ENCODE results near the gene ASTN1.

The ASTN1 gene

DNA sequence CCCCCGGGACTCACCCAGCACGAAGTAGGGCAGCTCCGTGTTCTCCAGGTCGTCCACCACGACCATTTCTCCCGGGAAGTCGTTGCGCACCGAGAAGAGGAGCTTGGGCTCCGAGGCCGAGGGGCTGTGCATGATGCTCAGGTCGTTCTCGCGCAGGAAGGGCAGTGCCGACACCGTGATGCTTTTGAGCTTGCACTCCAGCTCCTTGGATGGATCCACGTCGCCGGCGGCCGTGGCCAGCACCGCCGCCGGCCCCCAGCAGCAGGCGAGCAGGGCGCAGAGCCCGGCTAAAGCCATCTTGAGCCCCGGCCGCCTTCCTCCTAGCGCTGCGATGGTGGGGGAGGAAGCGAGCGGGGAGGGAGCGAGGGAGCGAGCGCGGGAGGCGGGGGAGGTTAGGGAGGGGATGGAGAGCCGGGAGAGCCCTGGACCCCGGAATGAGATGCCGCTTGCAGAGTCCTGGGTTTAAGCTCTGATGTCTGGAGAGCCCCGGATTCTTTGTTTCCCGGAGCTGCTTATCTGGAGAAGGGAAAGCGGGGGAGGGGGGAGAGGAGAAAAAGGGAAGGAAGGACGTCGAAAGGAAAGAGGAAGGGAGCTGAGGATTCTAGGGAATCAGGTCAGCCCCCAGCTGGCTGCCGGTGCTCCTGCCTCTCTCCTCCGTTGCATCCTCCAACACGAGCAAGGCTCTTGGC, at the start of gene ASTN1:
ASTN1 (minus strand) TSS at position 333 of the 689 bp plus-strand sequence; CDS start at position 297, 36 bp downstream.
- peak within 1 kb of the TSS in 4 of 5 donors; percentile 20 to 50 (median 49) for H3K4me3 ChIP-seq (ENCODE audit: low read depth in 1 of 5, low read length in 5 of 5)
- no peaks in the 10 kb centered on the region for H3K9me3 ChIP-seq (ENCODE audit: control insufficient read depth in 5 of 5, low read length in 5 of 5)
- H3K27ac ChIP-seq (ENCODE audit: low read depth, low read length): no peak within 1 kb of the TSS
- no peaks in the 10 kb centered on the region for H3K36me3 ChIP-seq (ENCODE audit: control insufficient read depth in 5 of 5, insufficient read depth in 5 of 5, low read length in 5 of 5)
- H3K9ac ChIP-seq (ENCODE audit: low read length in 5 of 5): no peak within 1 kb of the TSS
- peaks cover 0 to 11% (median 6%) of the 10 kb centered on the region in 5 donors for H3K4me1 ChIP-seq (ENCODE audit: control insufficient read depth in 5 of 5, insufficient read depth in 5 of 5, low read length in 5 of 5)
- H3K27me3 ChIP-seq (ENCODE audit: control insufficient read depth in 5 of 5, insufficient read depth in 4 of 5, low read length in 5 of 5): peaks cover 19 to 47% (median 29%) of the 10 kb centered on the region in 5 donors

DNA sequence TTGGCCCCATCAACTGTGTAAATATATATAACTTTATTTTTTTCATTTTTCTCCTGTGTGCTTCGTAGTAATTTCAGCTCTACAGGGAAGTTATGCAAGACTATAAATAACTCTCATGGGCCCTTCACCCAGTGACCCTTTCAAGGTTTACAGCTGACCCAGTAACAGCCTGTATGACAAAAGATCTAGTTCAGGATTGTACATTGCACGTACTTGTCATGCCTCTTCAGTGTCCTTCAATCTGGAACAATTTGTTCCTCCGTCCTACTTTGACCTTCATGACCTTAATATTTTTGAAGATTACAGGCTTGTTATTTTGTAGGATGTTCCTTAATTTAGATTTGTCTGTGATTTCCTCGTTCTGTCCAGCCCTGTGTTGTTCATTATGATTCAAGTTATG, 46.7 kb upstream of the ASTN1 start:
- H3K4me1 ChIP-seq (ENCODE audit: control insufficient read depth in 5 of 5, insufficient read depth in 5 of 5, low read length in 5 of 5): peaks cover 0 to 7% (median 6%) of the 10 kb centered on the region in 5 donors
- H3K9ac ChIP-seq (ENCODE audit: low read length in 5 of 5): no peak overlapping the region
- no peak overlapping the region for H3K4me3 ChIP-seq (ENCODE audit: low read depth in 1 of 5, low read length in 5 of 5)
- H3K9me3 ChIP-seq (ENCODE audit: control insufficient read depth in 5 of 5, low read length in 5 of 5): no peaks in the 10 kb centered on the region
- H3K36me3 ChIP-seq (ENCODE audit: control insufficient read depth in 5 of 5, insufficient read depth in 5 of 5, low read length in 5 of 5): no peaks in the 10 kb centered on the region
- no peaks in the 10 kb centered on the region for H3K27me3 ChIP-seq (ENCODE audit: control insufficient read depth in 5 of 5, insufficient read depth in 4 of 5, low read length in 5 of 5)
- H3K27ac ChIP-seq (ENCODE audit: low read depth, low read length): no peak overlapping the region

DNA sequence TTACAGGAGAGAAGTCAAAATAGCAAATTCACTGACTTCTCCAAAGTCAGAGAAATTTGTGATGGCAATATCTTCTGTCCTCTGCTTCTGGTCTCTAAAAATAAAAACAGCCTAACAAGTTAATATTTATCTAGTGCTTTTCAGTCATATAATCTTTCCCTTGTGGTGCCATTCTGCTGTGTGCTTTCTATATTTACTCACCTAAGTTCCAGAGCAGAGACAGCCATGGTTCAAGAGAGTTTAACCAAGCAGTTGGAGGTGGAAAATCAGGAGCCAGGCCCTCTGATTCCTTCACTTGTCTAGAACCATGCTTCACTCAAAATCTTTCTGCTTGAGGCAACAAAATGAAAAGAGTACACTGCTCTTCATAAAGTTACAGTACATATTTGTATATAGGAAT, 45.6 kb upstream of the ASTN1 start:
- Histone ChIP-seq H3K9ac (ENCODE audit: low read length in 5 of 5) (no peak overlapping the region), H3K27ac (ENCODE audit: low read depth, low read length) (no peak overlapping the region), H3K4me1 (ENCODE audit: control insufficient read depth in 5 of 5, insufficient read depth in 5 of 5, low read length in 5 of 5) (peaks cover 0 to 14% (median 6%) of the 10 kb centered on the region in 5 donors), H3K9me3 (ENCODE audit: control insufficient read depth in 5 of 5, low read length in 5 of 5) (no peaks in the 10 kb centered on the region), H3K36me3 (ENCODE audit: control insufficient read depth in 5 of 5, insufficient read depth in 5 of 5, low read length in 5 of 5) (no peaks in the 10 kb centered on the region), H3K4me3 (ENCODE audit: low read depth in 1 of 5, low read length in 5 of 5) (no peak overlapping the region), H3K27me3 (ENCODE audit: control insufficient read depth in 5 of 5, insufficient read depth in 4 of 5, low read length in 5 of 5) (no peaks in the 10 kb centered on the region)

DNA sequence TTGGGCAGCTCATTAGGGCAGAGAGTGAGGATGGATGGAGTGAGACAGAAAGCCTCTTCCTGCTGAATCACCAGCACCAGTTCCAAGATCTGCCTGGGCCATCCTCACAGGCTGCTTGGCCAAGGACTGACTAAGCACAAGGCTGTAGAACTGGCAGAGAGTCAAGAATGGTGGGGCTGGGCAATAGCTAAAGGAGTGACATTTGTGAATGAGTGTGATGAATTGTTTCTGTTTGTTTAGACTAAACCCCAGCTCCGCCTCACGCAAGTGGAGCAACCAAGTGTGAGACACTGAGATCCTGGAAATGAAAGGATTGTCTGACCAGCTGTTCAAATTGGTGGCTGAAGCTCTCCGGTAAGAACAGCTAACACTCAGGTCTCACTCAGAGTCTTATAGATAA, 44.8 kb upstream of the ASTN1 start:
- Histone ChIP-seq H3K9ac (ENCODE audit: low read length in 5 of 5) (no peak overlapping the region), H3K4me1 (ENCODE audit: control insufficient read depth in 5 of 5, insufficient read depth in 5 of 5, low read length in 5 of 5) (peaks cover 0 to 15% (median 6%) of the 10 kb centered on the region in 5 donors), H3K9me3 (ENCODE audit: control insufficient read depth in 5 of 5, low read length in 5 of 5) (no peaks in the 10 kb centered on the region), H3K36me3 (ENCODE audit: control insufficient read depth in 5 of 5, insufficient read depth in 5 of 5, low read length in 5 of 5) (no peaks in the 10 kb centered on the region), H3K27ac (ENCODE audit: low read depth, low read length) (no peak overlapping the region), H3K4me3 (ENCODE audit: low read depth in 1 of 5, low read length in 5 of 5) (no peak overlapping the region), H3K27me3 (ENCODE audit: control insufficient read depth in 5 of 5, insufficient read depth in 4 of 5, low read length in 5 of 5) (no peaks in the 10 kb centered on the region)

DNA sequence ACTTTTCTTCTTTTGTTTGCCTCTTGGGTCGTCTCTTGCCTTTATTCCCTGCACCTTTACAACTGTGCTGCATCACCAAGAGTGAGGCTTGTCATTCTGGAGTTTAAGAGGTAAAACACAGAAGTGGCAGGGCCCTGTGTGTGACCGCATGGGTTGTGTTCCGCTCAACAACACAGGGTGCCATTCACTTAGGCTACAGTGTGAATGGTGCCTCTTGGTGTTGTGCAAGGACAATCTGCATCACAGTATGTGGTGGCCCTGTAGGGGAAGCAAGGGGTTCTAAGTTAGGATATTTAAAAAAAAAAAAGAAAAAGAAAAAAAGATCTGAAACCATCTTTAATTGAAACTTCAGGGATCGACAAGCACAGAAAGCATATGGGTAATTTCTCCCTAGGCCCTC, 44.4 kb upstream of the ASTN1 start:
- Histone ChIP-seq H3K4me1 (ENCODE audit: control insufficient read depth in 5 of 5, insufficient read depth in 5 of 5, low read length in 5 of 5) (peaks cover 0 to 15% (median 6%) of the 10 kb centered on the region in 5 donors), H3K9me3 (ENCODE audit: control insufficient read depth in 5 of 5, low read length in 5 of 5) (no peaks in the 10 kb centered on the region), H3K36me3 (ENCODE audit: control insufficient read depth in 5 of 5, insufficient read depth in 5 of 5, low read length in 5 of 5) (no peaks in the 10 kb centered on the region), H3K9ac (ENCODE audit: low read length in 5 of 5) (no peak overlapping the region), H3K4me3 (ENCODE audit: low read depth in 1 of 5, low read length in 5 of 5) (no peak overlapping the region), H3K27me3 (ENCODE audit: control insufficient read depth in 5 of 5, insufficient read depth in 4 of 5, low read length in 5 of 5) (no peaks in the 10 kb centered on the region), H3K27ac (ENCODE audit: low read depth, low read length) (no peak overlapping the region)

DNA sequence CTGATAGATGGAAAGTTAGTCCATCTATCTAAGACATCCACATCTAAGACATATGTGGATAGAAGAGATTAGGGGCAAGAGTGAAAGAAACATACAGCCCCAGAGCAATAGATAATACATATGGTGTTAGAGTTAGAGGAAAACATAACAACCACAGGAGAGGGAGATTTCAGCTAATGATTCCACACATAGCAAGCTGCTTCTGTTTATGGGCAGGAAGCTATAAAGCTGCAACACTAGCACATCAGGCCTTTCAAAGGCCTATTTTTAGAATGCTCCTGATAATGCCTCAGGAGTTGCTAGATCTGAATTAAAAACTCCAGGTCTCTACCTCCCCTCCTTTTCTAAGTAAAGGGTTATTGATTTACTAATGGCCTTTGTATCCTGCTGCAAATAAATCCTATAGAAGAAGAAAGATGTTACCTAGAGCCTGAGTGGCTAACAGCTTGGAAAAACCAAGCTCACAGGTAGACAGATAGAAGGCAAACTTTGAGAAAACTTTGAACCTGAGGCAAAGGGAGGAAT, 42.4 kb upstream of the ASTN1 start:
- Histone ChIP-seq H3K4me3 (ENCODE audit: low read depth in 1 of 5, low read length in 5 of 5) (no peak overlapping the region), H3K9ac (ENCODE audit: low read length in 5 of 5) (no peak overlapping the region), H3K4me1 (ENCODE audit: control insufficient read depth in 5 of 5, insufficient read depth in 5 of 5, low read length in 5 of 5) (peaks cover 0 to 15% (median 6%) of the 10 kb centered on the region in 5 donors), H3K27me3 (ENCODE audit: control insufficient read depth in 5 of 5, insufficient read depth in 4 of 5, low read length in 5 of 5) (no peaks in the 10 kb centered on the region), H3K27ac (ENCODE audit: low read depth, low read length) (no peak overlapping the region), H3K36me3 (ENCODE audit: control insufficient read depth in 5 of 5, insufficient read depth in 5 of 5, low read length in 5 of 5) (no peaks in the 10 kb centered on the region), H3K9me3 (ENCODE audit: control insufficient read depth in 5 of 5, low read length in 5 of 5) (no peaks in the 10 kb centered on the region)

DNA sequence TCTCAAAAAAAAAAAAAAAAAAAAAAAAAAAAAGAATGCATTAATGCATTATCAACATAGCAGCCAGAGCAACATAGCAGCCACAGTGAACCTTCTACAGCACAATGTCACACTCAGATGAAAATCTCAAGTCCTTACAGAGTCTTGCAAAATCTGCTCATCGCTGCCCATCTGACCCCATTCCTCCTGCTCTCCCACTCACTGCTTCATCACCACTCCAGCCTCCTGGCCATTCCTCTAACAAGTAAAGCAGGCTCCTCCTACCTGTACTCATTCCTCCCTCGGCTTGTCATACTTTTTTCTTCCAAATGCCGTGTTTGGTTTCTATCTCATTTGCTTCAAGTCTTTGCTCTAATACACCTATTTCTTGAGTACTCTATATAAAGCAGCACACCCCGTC, 35.8 kb upstream of the ASTN1 start:
- no peak overlapping the region for H3K4me3 ChIP-seq (ENCODE audit: low read depth in 1 of 5, low read length in 5 of 5)
- H3K4me1 ChIP-seq (ENCODE audit: control insufficient read depth in 5 of 5, insufficient read depth in 5 of 5, low read length in 5 of 5): peaks cover 0 to 3% (median 0%) of the 10 kb centered on the region in 5 donors
- no peaks in the 10 kb centered on the region for H3K27me3 ChIP-seq (ENCODE audit: control insufficient read depth in 5 of 5, insufficient read depth in 4 of 5, low read length in 5 of 5)
- H3K9me3 ChIP-seq (ENCODE audit: control insufficient read depth in 5 of 5, low read length in 5 of 5): no peaks in the 10 kb centered on the region
- H3K27ac ChIP-seq (ENCODE audit: low read depth, low read length): no peak overlapping the region
- H3K36me3 ChIP-seq (ENCODE audit: control insufficient read depth in 5 of 5, insufficient read depth in 5 of 5, low read length in 5 of 5): no peaks in the 10 kb centered on the region
- no peak overlapping the region for H3K9ac ChIP-seq (ENCODE audit: low read length in 5 of 5)

DNA sequence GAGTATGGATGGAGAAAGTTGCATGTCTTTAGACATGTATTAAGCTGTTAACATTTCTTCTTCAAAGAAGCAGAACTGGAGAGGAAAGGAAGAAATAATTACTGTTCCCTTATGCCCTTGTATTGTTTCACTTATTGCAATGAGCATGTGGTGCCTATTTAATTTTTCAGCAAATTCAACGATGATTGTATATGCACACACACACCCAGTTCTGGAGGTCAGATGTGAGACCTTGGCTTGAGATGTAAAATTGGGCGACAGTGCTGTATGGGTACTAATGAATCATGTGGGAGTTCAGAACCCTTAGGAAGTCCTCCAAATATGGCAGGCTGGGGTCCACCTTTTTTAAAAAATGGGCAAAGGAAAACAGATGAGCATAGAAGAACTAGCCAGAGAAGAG, 33.7 kb upstream of the ASTN1 start:
- peaks cover 0 to under 1% (median 0%) of the 10 kb centered on the region in 5 donors for H3K4me1 ChIP-seq (ENCODE audit: control insufficient read depth in 5 of 5, insufficient read depth in 5 of 5, low read length in 5 of 5)
- H3K36me3 ChIP-seq (ENCODE audit: control insufficient read depth in 5 of 5, insufficient read depth in 5 of 5, low read length in 5 of 5): no peaks in the 10 kb centered on the region
- H3K9ac ChIP-seq (ENCODE audit: low read length in 5 of 5): no peak overlapping the region
- H3K27ac ChIP-seq (ENCODE audit: low read depth, low read length): no peak overlapping the region
- H3K27me3 ChIP-seq (ENCODE audit: control insufficient read depth in 5 of 5, insufficient read depth in 4 of 5, low read length in 5 of 5): no peaks in the 10 kb centered on the region
- H3K9me3 ChIP-seq (ENCODE audit: control insufficient read depth in 5 of 5, low read length in 5 of 5): no peaks in the 10 kb centered on the region
- H3K4me3 ChIP-seq (ENCODE audit: low read depth in 1 of 5, low read length in 5 of 5): no peak overlapping the region

DNA sequence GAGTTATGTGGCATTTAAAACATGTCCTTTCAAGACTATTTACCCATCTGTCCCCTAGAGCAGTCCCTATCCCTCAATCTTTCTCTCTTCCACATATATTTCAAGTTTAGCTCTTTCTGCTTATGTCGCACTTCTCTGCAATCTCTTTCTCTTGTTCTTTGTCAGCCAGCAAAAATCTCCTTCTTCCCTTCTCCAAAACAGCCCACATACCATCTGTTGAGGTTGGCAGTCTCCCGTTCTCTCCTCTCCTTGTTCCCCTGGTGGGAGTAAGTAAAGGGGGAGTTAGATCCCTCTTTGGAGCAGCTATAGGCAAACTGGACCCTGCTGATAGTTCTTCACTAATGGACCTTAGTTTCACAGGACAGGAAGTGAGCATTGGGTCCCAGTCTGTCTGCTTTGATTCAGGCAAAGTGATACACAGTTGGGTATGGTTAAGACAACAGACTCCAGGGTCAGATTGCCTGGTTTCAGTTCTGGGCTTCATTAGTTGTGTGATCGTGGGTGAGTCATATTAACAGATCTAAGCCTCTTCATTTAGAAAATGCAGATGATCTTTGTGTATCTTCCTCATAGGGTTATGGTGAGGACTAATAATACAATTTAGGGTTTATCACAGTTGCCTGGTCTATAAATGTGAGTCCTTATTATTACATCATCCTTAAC, 25.9 kb upstream of the ASTN1 start:
- no peaks in the 10 kb centered on the region for H3K27me3 ChIP-seq (ENCODE audit: control insufficient read depth in 5 of 5, insufficient read depth in 4 of 5, low read length in 5 of 5)
- H3K4me3 ChIP-seq (ENCODE audit: low read depth in 1 of 5, low read length in 5 of 5): no peak overlapping the region
- no peaks in the 10 kb centered on the region for H3K36me3 ChIP-seq (ENCODE audit: control insufficient read depth in 5 of 5, insufficient read depth in 5 of 5, low read length in 5 of 5)
- H3K27ac ChIP-seq (ENCODE audit: low read depth, low read length): no peak overlapping the region
- H3K9me3 ChIP-seq (ENCODE audit: control insufficient read depth in 5 of 5, low read length in 5 of 5): no peaks in the 10 kb centered on the region
- no peak overlapping the region for H3K9ac ChIP-seq (ENCODE audit: low read length in 5 of 5)
- H3K4me1 ChIP-seq (ENCODE audit: control insufficient read depth in 5 of 5, insufficient read depth in 5 of 5, low read length in 5 of 5): peaks cover 0 to 3% (median 0%) of the 10 kb centered on the region in 5 donors

DNA sequence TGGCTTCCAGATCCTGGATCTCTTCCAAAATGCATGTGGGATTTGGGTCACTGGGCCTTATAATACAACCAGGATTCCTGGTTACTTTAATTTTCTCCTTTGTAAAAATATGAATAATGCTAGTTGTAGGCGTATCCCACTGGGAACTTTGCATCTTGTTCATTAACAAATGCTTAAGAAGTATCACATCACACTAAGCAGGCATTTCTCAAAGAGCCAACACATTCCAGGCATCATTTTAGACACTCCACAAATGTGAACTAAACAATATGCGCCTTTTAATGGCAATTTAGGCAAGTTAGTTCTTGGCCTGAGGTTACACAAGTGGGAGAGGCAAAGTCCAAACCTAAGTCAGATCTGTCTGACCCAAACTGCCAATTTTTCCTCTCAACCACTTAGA, 22.1 kb upstream of the ASTN1 start:
- no peaks in the 10 kb centered on the region for H3K9me3 ChIP-seq (ENCODE audit: control insufficient read depth in 5 of 5, low read length in 5 of 5)
- no peak overlapping the region for H3K4me3 ChIP-seq (ENCODE audit: low read depth in 1 of 5, low read length in 5 of 5)
- no peaks in the 10 kb centered on the region for H3K36me3 ChIP-seq (ENCODE audit: control insufficient read depth in 5 of 5, insufficient read depth in 5 of 5, low read length in 5 of 5)
- H3K27ac ChIP-seq (ENCODE audit: low read depth, low read length): no peak overlapping the region
- H3K4me1 ChIP-seq (ENCODE audit: control insufficient read depth in 5 of 5, insufficient read depth in 5 of 5, low read length in 5 of 5): peaks cover 0 to 3% (median 2%) of the 10 kb centered on the region in 5 donors
- H3K27me3 ChIP-seq (ENCODE audit: control insufficient read depth in 5 of 5, insufficient read depth in 4 of 5, low read length in 5 of 5): no peaks in the 10 kb centered on the region
- no peak overlapping the region for H3K9ac ChIP-seq (ENCODE audit: low read length in 5 of 5)

Data from subcutaneous abdominal adipose tissue (tissue), 5 donors.